ENCODE results near the gene SF3B2.

GRCh38 chr11:66014804-66015453, 37.2 kb upstream of the SF3B2 start:
- no peak for TF ChIP-seq CTCF (conservative IDR thresholded peaks at IDR 0.05 in 1 of 2, IDR thresholded peaks at IDR 0.05 in 1 of 2; ENCODE audit: low read depth in 1 of 2, low read length in 2 of 2)
- no peak for TF ChIP-seq EZH2 (IDR thresholded peaks at IDR 0.05; ENCODE audit: low read length, missing control alignments)
